H1 (cell line): ENCODE measurements around the gene CD84. TPM values are rescaled to one million over a fixed set of nuclear protein-coding genes. Genes with fewer than 3 reads are reported as not detected.

Experiments used
- CTCF ChIP-seq, 3 experiments: IDR thresholded peaks; 1 replicate in 2 of 3; 2 replicates in 1 of 3; pipeline versions ENCODE4 v1.5.1 to v1.6.1; 2011; ENCODE audit warnings: low read length in 3 of 3, mild to moderate bottlenecking in 3 of 3, inconsistent platforms in 2 of 3, low read depth in 1 of 3, moderate library complexity in 1 of 3; ENCODE audit not compliant: insufficient read depth in 1 of 3; ENCODE audit errors: control extremely low read depth in 1 of 3
- TAF7 ChIP-seq: optimal IDR thresholded peaks from 2 replicates; pipeline ENCODE3; 2011; ENCODE audit warnings: low read depth, mild to moderate bottlenecking, inconsistent platforms, low read length, moderate library complexity, borderline replicate concordance
- TEAD4 ChIP-seq: IDR thresholded peaks from 2 replicates; pipeline ENCODE4 v1.6.1; 2012; ENCODE audit warnings: low read depth, low read length, inconsistent platforms, mixed read lengths
- polyA plus RNA-seq, 7 experiments: library from polyadenylated mRNA; depleted of rRNA in 3 of 7; stranded (reverse) in 5 of 7; unstranded in 2 of 7; fragments of >200 nt in 5 of 7; fragments of 200-250 nt in 2 of 7; gene quantifications; 1 replicate in 5 of 7; 2 replicates in 1 of 7; 4 replicates in 1 of 7; pipeline versions ENCODE4 v1.2.1 to v1.2.3, GENCODE V29; 2011 to 2013; ENCODE audit warnings: missing spikeins in 2 of 7, mixed read lengths in 2 of 7
- total RNA-seq: library from RNA; stranded (reverse); fragmentation: NEBNext Ultra II Directional; extraction: Animal tissue kit (Norgen Biotek cat#: 25700); gene quantifications from 2 replicates; pipeline ENCODE4 v1.2.1, GENCODE V29; 2021
- TF ChIP-seq, protein P1 (sequence below): IDR thresholded peaks from 2 replicates; pipeline ENCODE4 v1.6.1; 2012; ENCODE audit warnings: inconsistent platforms

Gene CD84
- total and polyA plus RNA-seq, 2 of the 8 experiments (the other 6 are each of a cell fraction or from before 2014, with no cell fraction given), result not detected

GRCh38 chr1:160608514-160608913 is 29.2 kb upstream of the CD84 start (continued):
- TF ChIP-seq, protein P1, sequence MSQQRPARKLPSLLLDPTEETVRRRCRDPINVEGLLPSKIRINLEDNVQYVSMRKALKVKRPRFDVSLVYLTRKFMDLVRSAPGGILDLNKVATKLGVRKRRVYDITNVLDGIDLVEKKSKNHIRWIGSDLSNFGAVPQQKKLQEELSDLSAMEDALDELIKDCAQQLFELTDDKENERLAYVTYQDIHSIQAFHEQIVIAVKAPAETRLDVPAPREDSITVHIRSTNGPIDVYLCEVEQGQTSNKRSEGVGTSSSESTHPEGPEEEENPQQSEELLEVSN, result no peak
- TF ChIP-seq CTCF (IDR thresholded peaks at IDR 0.05; ENCODE audit: control extremely low read depth in 1 of 3, insufficient read depth in 1 of 3, low read depth in 1 of 3, low read length in 3 of 3) (no peak), TAF7 (no peak), TEAD4 (no peak)
